BLaER1 (cell line): ENCODE results near the gene TMEM269.

Experiments
- H3K27ac ChIP-seq: shearing (Covaris generic); formaldehyde crosslinking; 2 replicates; pipeline ENCODE4 v1.8.1; 2022
- H3K27me3 ChIP-seq: shearing (Covaris generic); formaldehyde crosslinking; 2 replicates; pipeline ENCODE4 v1.8.1; 2022
- H3K36me3 ChIP-seq: shearing (Covaris generic); formaldehyde crosslinking; 2 replicates; pipeline ENCODE4 v1.8.1; 2022
- H3K4me1 ChIP-seq: shearing (Covaris generic); formaldehyde crosslinking; 2 replicates; pipeline ENCODE4 v1.8.1; 2022
- H3K4me2 ChIP-seq: shearing (Covaris generic); formaldehyde crosslinking; 2 replicates; pipeline ENCODE4 v1.8.1; 2022
- H3K4me3 ChIP-seq: shearing (Covaris generic); formaldehyde crosslinking; 2 replicates; pipeline ENCODE4 v1.8.1; 2022
- H3K9ac ChIP-seq: shearing (Covaris generic); formaldehyde crosslinking; 2 replicates; pipeline ENCODE4 v1.8.1; 2022
- H3K9me3 ChIP-seq: shearing (Covaris generic); formaldehyde crosslinking; 2 replicates; pipeline ENCODE4 v1.8.1; 2022
- H4K20me1 ChIP-seq: shearing (Covaris generic); formaldehyde crosslinking; 2 replicates; pipeline ENCODE4 v1.8.1; 2022
- Cebpa-rat ChIP-seq: shearing (Covaris generic); IDR thresholded peaks from 2 replicates; pipeline ENCODE4 v1.8.1; 2022

The TMEM269 gene

GRCh38 chr1:42768172-42768571 lies 16.6 kb upstream of the TMEM269 start:
- peak overlapping the region; percentile 95 for H3K4me2 ChIP-seq
- H3K36me3 ChIP-seq, result peaks cover 36% of the 10 kb centered on the region
- H3K27me3 ChIP-seq, result no peaks in the 10 kb centered on the region
- peaks cover 42% of the 10 kb centered on the region for H4K20me1 ChIP-seq
- H3K4me1 ChIP-seq, result peaks cover 41% of the 10 kb centered on the region
- H3K9ac ChIP-seq, result peak overlapping the region; percentile 94
- 0 out of 2 replicates have a peak overlapping the region, but pooled peaks have one; percentile 85 for H3K27ac ChIP-seq
- no peak for TF ChIP-seq Cebpa-rat
- no peaks in the 10 kb centered on the region for H3K9me3 ChIP-seq
- peak overlapping the region; percentile 98 for H3K4me3 ChIP-seq

- Histone ChIP-seq H3K27me3 (no peaks in the 10 kb centered on the region), H3K9me3 (no peaks in the 10 kb centered on the region), H4K20me1 (peaks cover 38% of the 10 kb centered on the region), H3K27ac (no peak overlapping the region), H3K4me2 (no peak overlapping the region), H3K4me1 (peaks cover 27% of the 10 kb centered on the region), H3K36me3 (peaks cover 52% of the 10 kb centered on the region), H3K4me3 (no peak overlapping the region), H3K9ac (no peak overlapping the region)
- TF ChIP-seq Cebpa-rat, result no peak
Measured at GRCh38 chr1:42769811-42770210, 15.0 kb upstream of the TMEM269 start.

- peaks cover 88% of the 10 kb centered on the region for H3K36me3 ChIP-seq
- peaks cover 10% of the 10 kb centered on the region for H3K4me1 ChIP-seq
- no peak overlapping the region for H3K4me3 ChIP-seq
- H3K4me2 ChIP-seq, result no peak overlapping the region
- TF ChIP-seq Cebpa-rat, result no peak
- no peak overlapping the region for H3K9ac ChIP-seq
- H4K20me1 ChIP-seq, result peaks cover 30% of the 10 kb centered on the region
- H3K27me3 ChIP-seq, result no peaks in the 10 kb centered on the region
- no peaks in the 10 kb centered on the region for H3K9me3 ChIP-seq
- H3K27ac ChIP-seq, result no peak overlapping the region
Measured at GRCh38 chr1:42773420-42773819, 11.4 kb upstream of the TMEM269 start.

GRCh38 chr1:42774928-42775526 lies 9.8 kb upstream of the TMEM269 start:
- H3K27me3 ChIP-seq, result no peaks in the 10 kb centered on the region
- no peak overlapping the region for H3K27ac ChIP-seq
- H3K36me3 ChIP-seq, result peaks cover 89% of the 10 kb centered on the region
- H3K4me3 ChIP-seq, result no peak overlapping the region
- no peak for TF ChIP-seq Cebpa-rat
- H3K4me1 ChIP-seq, result no peaks in the 10 kb centered on the region
- H3K9me3 ChIP-seq, result no peaks in the 10 kb centered on the region
- no peak overlapping the region for H3K9ac ChIP-seq
- peaks cover 30% of the 10 kb centered on the region for H4K20me1 ChIP-seq
- no peak overlapping the region for H3K4me2 ChIP-seq

GRCh38 chr1:42776502-42776901 lies 8.3 kb upstream of the TMEM269 start:
- Histone ChIP-seq H3K36me3 (peaks cover 97% of the 10 kb centered on the region), H4K20me1 (peaks cover 30% of the 10 kb centered on the region), H3K4me2 (no peak overlapping the region), H3K27me3 (no peaks in the 10 kb centered on the region), H3K9ac (no peak overlapping the region), H3K27ac (no peak overlapping the region), H3K9me3 (no peaks in the 10 kb centered on the region), H3K4me3 (no peak overlapping the region), H3K4me1 (no peaks in the 10 kb centered on the region)
- TF ChIP-seq Cebpa-rat, result no peak

GRCh38 chr1:42777852-42778251 lies 6.9 kb upstream of the TMEM269 start:
- no peak overlapping the region for H3K4me3 ChIP-seq
- H3K9ac ChIP-seq, result no peak overlapping the region
- H3K27me3 ChIP-seq, result no peaks in the 10 kb centered on the region
- H3K9me3 ChIP-seq, result no peaks in the 10 kb centered on the region
- peaks cover 26% of the 10 kb centered on the region for H4K20me1 ChIP-seq
- no peak for TF ChIP-seq Cebpa-rat
- H3K27ac ChIP-seq, result no peak overlapping the region
- 0 out of 2 replicates have a peak, but pooled peaks cover 6% of the 10 kb centered on the region for H3K4me1 ChIP-seq
- no peak overlapping the region for H3K4me2 ChIP-seq
- H3K36me3 ChIP-seq, result peaks cover 98% of the 10 kb centered on the region

GRCh38 chr1:42779725-42780124 lies 5.1 kb upstream of the TMEM269 start:
- Histone ChIP-seq H3K36me3 (peaks cover 96% of the 10 kb centered on the region), H4K20me1 (0 out of 2 replicates have a peak, but pooled peaks cover 11% of the 10 kb centered on the region), H3K27me3 (no peaks in the 10 kb centered on the region), H3K4me3 (no peak overlapping the region), H3K27ac (no peak overlapping the region), H3K9me3 (no peaks in the 10 kb centered on the region), H3K9ac (no peak overlapping the region), H3K4me1 (peaks cover 10% of the 10 kb centered on the region), H3K4me2 (no peak overlapping the region)
- no peak for TF ChIP-seq Cebpa-rat

- Histone ChIP-seq H3K4me2 (no peak overlapping the region), H3K9ac (no peak overlapping the region), H3K9me3 (no peaks in the 10 kb centered on the region), H4K20me1 (0 out of 2 replicates have a peak, but pooled peaks cover 11% of the 10 kb centered on the region), H3K27ac (no peak overlapping the region), H3K36me3 (peaks cover 92% of the 10 kb centered on the region), H3K27me3 (no peaks in the 10 kb centered on the region), H3K4me3 (no peak overlapping the region), H3K4me1 (peaks cover 15% of the 10 kb centered on the region)
- TF ChIP-seq Cebpa-rat, result no peak
Measured at GRCh38 chr1:42780176-42780575, 4.6 kb upstream of the TMEM269 start.

GRCh38 chr1:42783092-42783491 lies 1.7 kb upstream of the TMEM269 start:
- no peak overlapping the region for H3K4me3 ChIP-seq
- no peaks in the 10 kb centered on the region for H3K9me3 ChIP-seq
- TF ChIP-seq Cebpa-rat, result no peak
- no peak overlapping the region for H3K27ac ChIP-seq
- peaks cover 62% of the 10 kb centered on the region for H3K36me3 ChIP-seq
- no peaks in the 10 kb centered on the region for H4K20me1 ChIP-seq
- H3K4me2 ChIP-seq, result no peak overlapping the region
- no peak overlapping the region for H3K9ac ChIP-seq
- peaks cover 24% of the 10 kb centered on the region for H3K4me1 ChIP-seq
- H3K27me3 ChIP-seq, result no peaks in the 10 kb centered on the region

- Histone ChIP-seq H4K20me1 (no peaks in the 10 kb centered on the region), H3K4me3 (no peak overlapping the region), H3K4me2 (peak overlapping the region; percentile 81), H3K4me1 (peaks cover 24% of the 10 kb centered on the region), H3K36me3 (peaks cover 50% of the 10 kb centered on the region), H3K9ac (no peak overlapping the region), H3K27me3 (no peaks in the 10 kb centered on the region), H3K9me3 (no peaks in the 10 kb centered on the region), H3K27ac (no peak overlapping the region)
- TF ChIP-seq Cebpa-rat, result no peak
Measured at GRCh38 chr1:42784547-42784945, 245 bp upstream of the TMEM269 start.

GRCh38 chr1:42786097-42786496 lies 1.3 kb downstream of the TMEM269 start:
- peaks cover 34% of the 10 kb centered on the region for H3K36me3 ChIP-seq
- H4K20me1 ChIP-seq, result no peaks in the 10 kb centered on the region
- H3K27ac ChIP-seq, result no peak overlapping the region
- no peaks in the 10 kb centered on the region for H3K9me3 ChIP-seq
- H3K4me1 ChIP-seq, result peaks cover 24% of the 10 kb centered on the region
- no peak overlapping the region for H3K9ac ChIP-seq
- no peak for TF ChIP-seq Cebpa-rat
- no peak overlapping the region for H3K4me3 ChIP-seq
- no peaks in the 10 kb centered on the region for H3K27me3 ChIP-seq
- peak overlapping the region; percentile 81 for H3K4me2 ChIP-seq
